Head of caudate nucleus (tissue), 42 donors: ENCODE data around the gene OOSP4B.
"Not testable (repeated sequence)": the region's sequence is repeated elsewhere in the genome, so short reads cannot be mapped to it uniquely, and the experiment has no call there.

Experiments used
- DNase-seq, 42 donors: peaks; one replicate each; pipeline versions ENCODE4 v3.0.0 to v3.0.0-alpha.2; 2020 to 2021; ENCODE audit warnings: mixed read lengths in 7 of 42
- intact Hi-C: fragments of 100-400 bp; cut with DNase I; formaldehyde crosslinking; loops from one replicate; pipeline ENCODE4 v1.15.0; 2022

OOSP4B gene

DNA sequence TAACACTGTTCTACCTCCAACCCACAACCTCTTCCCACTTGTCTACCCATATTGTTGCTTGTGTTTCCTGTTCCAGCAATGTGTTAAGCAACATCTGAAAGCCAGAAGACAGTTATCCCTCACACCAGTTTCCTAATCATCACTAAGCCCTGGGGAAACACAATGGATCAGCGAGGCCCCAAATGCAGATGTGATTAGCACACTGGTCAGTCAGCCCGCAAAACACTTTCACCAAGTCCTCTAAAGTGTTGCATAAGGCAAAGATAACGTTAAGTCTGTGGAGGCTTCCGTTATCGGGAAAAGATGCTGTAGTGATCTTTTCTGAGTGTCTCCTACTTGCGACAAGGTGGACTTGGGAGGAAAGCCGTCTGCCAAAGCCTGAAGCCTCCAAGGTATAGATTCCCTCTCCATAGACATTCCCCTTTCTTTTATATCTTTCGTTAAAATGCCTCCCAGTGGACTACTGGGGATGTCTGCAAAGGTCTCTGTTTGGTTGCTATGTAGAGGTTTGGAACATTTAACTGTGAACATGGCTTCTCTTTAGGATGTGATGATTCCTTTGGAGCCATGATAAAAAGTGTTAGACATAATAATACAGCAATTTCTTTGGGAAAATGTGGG lies 39.5 kb downstream of the OOSP4B start, which contains the start of gene MS4A3:
Gene MS4A3 (plus strand): TSS at position 317 of the 621 bp plus-strand sequence. CDS start 4,496 bp downstream, outside the sequence.
- intact Hi-C loops = no loop called here
- no peak for DNase-seq

DNA sequence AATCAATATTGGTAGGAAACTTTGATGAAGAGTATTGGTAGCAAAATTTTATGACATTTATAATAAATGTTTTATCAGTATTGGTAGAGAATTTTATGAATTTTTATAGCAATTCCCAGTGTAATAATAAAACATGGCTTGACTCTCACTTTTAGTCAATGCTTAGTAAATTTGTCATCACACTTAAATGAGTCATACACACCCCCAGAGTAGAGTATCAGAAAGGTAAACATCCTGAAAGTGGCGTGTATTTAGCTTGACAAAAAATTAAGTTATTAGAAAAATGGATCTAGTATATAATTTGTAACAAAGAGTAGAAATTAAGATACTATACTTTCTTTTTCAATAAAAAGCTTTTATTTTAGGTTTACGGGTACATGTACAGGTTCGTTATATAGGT lies 42.1 kb downstream of the OOSP4B start:
- intact Hi-C loops = no loop called here
- no peak for DNase-seq

DNA sequence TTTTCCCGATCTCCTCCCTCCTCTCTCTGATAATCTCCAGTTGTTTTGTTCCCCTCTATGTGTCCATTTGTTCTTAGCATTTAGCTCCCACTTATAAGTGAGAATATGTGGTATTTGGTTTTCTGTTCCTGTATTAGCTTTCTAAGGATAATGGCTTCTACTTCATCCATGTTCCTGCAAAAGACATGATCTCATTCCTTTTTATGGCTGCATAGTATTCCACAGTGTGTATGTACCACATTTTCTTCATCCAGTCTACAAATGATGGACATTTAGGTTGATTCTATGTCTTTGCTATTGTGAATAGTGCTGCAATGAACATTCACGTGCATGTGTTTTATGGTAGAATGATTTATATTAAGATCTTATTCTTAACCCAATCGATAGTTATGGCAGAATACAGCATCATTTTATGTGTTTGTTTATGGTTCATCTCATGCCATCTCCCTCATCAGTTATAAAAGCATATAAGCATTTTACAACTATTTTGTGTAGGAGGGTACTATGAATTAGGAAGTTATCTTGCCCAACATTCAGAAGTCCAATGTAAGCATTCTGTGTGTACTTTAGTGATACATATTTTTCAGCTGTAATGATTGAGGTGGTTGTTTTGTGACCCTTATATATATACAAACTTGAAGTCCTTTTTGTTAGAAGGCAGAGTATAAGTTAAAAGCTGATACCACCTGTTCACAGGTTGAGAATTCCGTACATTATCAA lies 42.7 kb downstream of the OOSP4B start:
- intact Hi-C loops = no loop called here
- DNase-seq = no peak

DNA sequence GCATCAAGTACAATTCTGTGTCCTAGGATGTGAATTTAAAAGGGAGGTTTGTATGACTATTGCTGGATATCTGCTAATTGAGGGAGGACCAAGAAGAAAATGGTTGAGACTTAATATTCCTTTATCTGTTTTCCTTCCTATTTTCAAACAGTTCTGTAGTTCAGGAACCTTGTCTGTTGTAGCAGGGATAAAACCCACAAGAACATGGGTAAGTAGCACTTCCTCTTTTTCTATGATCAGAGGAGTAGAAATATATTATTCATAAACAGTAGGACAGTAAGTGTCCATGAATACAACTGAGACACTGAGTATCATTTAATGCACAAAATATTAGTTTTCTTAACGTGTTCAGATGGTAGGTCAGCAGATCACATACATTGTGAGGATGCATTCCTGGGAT lies 47.1 kb downstream of the OOSP4B start:
- intact Hi-C loops = no loop called here
- DNase-seq = no peak

DNA sequence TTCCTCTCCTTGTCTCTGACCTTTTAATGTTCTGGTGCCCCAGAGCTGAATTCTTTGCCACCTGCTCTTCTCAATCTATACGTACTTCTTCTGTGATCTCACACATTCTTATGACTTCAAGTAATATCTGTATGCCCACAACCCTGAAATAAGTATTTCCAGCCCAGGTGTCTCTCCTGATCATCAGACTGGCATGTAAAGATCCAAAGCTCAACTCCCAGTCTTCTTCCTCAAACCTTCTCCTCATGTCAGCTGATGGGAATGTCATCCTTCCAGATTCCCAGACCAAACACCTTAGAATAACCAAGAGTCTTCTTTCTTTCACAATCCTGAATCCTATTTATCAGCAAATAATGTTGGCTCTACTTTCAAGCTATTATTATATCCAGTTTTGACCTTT lies 48.8 kb downstream of the OOSP4B start:
- no peak for DNase-seq
- intact Hi-C loops = no loop called here

DNA sequence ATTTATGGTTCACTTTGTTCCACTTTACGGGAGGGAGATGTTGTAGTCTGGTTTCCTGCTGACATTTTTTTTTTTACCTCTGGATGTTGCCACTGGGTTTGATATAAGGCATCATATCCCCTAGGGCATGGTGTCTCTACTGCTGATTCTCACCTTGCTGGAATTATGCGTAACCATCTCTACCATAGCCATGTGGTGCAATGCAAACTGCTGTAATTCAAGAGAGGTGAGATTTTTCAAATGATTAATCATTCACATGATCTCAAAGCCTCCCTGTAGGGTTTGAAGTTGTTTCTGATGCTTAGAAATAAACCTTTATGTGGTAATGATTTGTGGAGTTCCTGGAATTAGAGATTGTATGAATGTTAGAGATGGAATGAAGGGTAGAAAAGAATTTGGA lies 52.5 kb downstream of the OOSP4B start:
- intact Hi-C loops = no loop called here
- DNase-seq = no peak

DNA sequence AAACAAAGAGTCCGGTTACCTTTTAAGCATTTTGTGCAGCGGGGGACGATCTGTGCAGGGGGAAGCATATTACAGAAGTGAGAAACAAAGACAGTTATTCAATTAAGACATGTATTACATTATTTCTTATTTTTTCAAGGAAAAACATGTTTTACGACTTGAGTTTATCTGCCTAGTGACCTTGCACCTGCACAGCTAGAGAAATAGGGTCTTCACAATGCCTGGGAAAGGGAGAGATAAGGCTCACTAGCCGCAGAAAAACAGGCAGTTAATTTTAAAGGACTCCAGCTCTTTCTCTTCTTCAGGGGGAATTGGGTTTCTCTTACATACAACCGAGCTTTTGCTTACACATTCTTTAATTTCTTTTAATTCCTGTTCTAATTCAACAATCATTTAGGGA lies 54.7 kb downstream of the OOSP4B start:
- intact Hi-C loops = not testable (repeated sequence)

DNA sequence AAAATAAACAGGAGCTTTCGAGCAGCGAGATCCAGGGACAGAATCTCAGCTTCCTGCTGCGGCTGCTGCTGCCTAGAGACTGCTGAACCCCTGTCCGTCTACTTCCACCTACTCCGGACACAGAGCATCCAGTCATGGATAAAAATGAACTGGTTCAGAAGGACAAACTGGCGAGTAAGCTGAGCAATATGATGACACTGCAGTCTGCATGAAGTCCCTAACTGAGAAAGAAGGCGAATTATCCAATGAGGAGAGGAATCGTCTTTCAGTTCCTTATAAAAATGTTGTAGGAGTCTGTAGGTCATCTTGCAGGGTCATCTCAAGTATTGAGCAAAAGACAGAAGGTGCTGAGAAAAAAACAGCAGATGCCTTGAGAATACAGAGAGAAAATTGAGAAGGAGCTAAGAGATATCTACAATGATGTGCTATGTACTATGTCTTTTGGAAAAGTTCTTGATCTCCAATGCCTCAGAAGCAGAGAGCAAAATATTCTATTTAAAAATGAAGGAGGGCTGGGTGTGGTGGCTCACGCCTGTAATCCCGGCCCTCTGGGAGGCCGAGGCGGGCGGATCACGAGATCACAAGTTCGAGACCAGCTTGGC lies 60.3 kb downstream of the OOSP4B start:
- intact Hi-C loops = no loop called here
- no peak for DNase-seq

More for the DNA sequence above, 54.7 kb downstream of the OOSP4B start:
- DNase-seq = not testable (repeated sequence)

DNA sequence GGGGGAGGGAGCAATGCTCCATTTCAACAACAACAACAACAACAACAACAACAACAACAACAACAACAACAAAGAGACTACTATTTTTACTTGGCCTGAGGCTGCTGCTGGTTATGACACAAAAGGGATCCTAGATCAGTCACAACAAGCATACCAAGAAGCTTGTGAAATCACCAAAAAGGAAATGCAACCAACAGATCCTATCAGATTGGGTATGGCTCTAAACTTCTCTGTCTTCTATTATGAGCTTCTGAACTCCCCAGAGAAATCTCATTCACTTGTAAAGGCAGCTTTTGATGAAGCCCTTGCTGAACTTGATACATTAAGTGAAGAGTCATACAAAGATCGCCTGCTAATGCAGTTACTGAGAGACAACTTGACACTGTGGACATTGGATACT lies 61.0 kb downstream of the OOSP4B start:
- intact Hi-C loops = no loop called here
- no peak for DNase-seq

DNA sequence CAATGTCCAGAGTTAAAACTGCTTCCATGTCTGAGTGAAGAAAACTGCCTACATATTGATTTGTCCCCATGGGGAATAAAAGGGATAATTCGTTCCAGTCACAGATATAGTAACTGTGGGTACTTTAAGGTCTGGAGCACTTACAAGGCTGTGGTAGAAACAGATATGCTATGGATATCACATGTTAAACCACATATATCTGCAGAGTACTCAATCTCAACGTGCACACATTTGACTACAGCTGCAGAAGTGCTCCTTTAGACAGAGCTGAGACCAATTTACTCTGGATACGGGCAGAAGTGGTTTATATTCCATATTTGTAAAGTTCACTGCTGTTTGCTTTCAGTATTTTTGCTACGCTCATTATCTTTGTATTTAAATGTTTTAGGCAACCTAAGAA lies 61.8 kb downstream of the OOSP4B start:
- intact Hi-C loops = no loop called here
- DNase-seq = no peak

DNA sequence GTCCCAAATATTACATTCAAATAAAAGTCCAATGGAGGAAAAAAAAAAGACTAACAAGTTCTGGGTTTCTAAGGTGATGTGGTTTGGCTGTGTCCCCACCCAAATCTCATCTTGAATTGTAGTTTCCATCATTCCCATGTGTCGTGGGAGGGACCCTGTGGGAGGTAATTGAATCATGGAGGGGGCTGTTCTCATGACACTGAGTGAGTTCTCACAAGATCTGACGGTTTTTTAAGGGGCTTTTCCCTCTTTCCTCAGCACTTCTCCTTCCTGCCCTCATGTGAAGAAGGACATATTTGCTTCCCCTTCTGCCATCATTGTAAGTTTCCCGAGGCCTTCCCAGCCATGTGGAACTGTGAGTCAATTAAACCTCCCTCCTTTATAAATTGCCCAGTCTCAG lies 63.6 kb downstream of the OOSP4B start:
- DNase-seq = no peak
- intact Hi-C loops = no loop called here
